A549 treated with AZD9567 at 1 μM for 4 hours (cell line): ENCODE data around the gene LYL1. TPM values are rescaled to one million over a fixed set of nuclear protein-coding genes. Genes with fewer than 3 reads are reported as not detected.

ENCODE experiments used
- total RNA-seq: library from RNA; stranded (reverse); fragments of 200-300 nt; extraction: Qiagen RNA extraction; gene quantifications from 5 replicates; pipeline ENCODE4 v1.2.3, GENCODE V29; 2022; ENCODE audit not compliant: insufficient read depth

The LYL1 gene
- total RNA-seq, result 0.56 to 0.92 TPM (median 0.70 TPM) in 4 of 5 replicates, not detected in the other

GRCh38 chr19:13102666-13103580 is at the start of gene LYL1:
Gene LYL1, minus strand, starts transcription at chr19:13102858. Its CDS starts 1,687 bp downstream, at chr19:13101171.

GRCh38 chr19:13150187-13150930 is 47.7 kb upstream of the LYL1 start, which contains the start of the genes IER2 and STX10:
Gene IER2, plus strand, starts transcription at chr19:13150411. Its CDS starts 2,776 bp downstream, at chr19:13153187.
Gene STX10, minus strand, starts transcription at chr19:13150375. Its CDS starts 202 bp downstream, at chr19:13150173.

GRCh38 chr19:13117772-13118423 is 15.2 kb upstream of the LYL1 start, which contains the start of gene NACC1:
Gene NACC1, plus strand, starts transcription at chr19:13118264. Its CDS starts 16,944 bp downstream, at chr19:13135208.

GRCh38 chr19:13116282-13117175 is 13.9 kb upstream of the LYL1 start, which contains the start of gene TRMT1:
Gene TRMT1, minus strand, starts transcription at chr19:13116740. Its CDS starts 341 bp downstream, at chr19:13116399.

Other genes starting within 250 kb of the LYL1 start
- 28.6 to 36.5 TPM (median 29.7 TPM) in 5 replicates for gene DNASE2, start 221.4 kb downstream of the LYL1 start, total RNA-seq
- 0.05 to 0.07 TPM in 2 of 5 replicates, not detected in the others for gene KLF1, start 215.7 kb downstream of the LYL1 start, total RNA-seq
- 9.2 to 21.4 TPM (median 9.9 TPM) in 5 replicates for gene GCDH, start 211.7 kb downstream of the LYL1 start, total RNA-seq
- 0.25 to 1.8 TPM (median 0.42 TPM) in 5 replicates for gene SYCE2, start 183.6 kb downstream of the LYL1 start, total RNA-seq
- 60.5 to 80.0 TPM (median 74.4 TPM) in 5 replicates for gene FARSA, start 169.1 kb downstream of the LYL1 start, total RNA-seq
- 481 to 566 TPM (median 518 TPM) in 5 replicates for gene CALR, start 164.2 kb downstream of the LYL1 start, total RNA-seq
- gene RAD23A, start 157.0 kb downstream of the LYL1 start, total RNA-seq, result 73.1 to 82.3 TPM (median 81.9 TPM) in 5 replicates
- 20.6 to 55.7 TPM (median 51.6 TPM) in 5 replicates for gene GADD45GIP1, start 145.6 kb downstream of the LYL1 start, total RNA-seq
- gene DAND5, start 133.3 kb downstream of the LYL1 start, total RNA-seq, result 0.03 to 0.07 TPM (median 0.06 TPM) in 3 of 5 replicates, not detected in the others
- 3.6 to 4.3 TPM (median 3.8 TPM) in 5 replicates for gene NFIX, start 107.4 kb downstream of the LYL1 start, total RNA-seq
- 34.6 to 44.3 TPM (median 38.0 TPM) in 5 replicates for gene TRMT1, start 13.9 kb upstream of the LYL1 start, total RNA-seq
- gene NACC1, start 15.4 kb upstream of the LYL1 start, total RNA-seq, result 33.2 to 43.4 TPM (median 39.4 TPM) in 5 replicates
- gene STX10, start 47.5 kb upstream of the LYL1 start, total RNA-seq, result 48.0 to 53.3 TPM (median 52.4 TPM) in 5 replicates
- 38.5 to 59.3 TPM (median 49.4 TPM) in 5 replicates for gene IER2, start 47.6 kb upstream of the LYL1 start, total RNA-seq